Right renal pelvis (tissue), 4 donors: ENCODE data around the gene KCNJ14. TPM values are rescaled to one million over a fixed set of nuclear protein-coding genes. Genes with fewer than 3 reads are reported as not detected.

Experiments
- DNase-seq, 4 donors: peaks; one replicate each; pipeline ENCODE4 v3.0.0-alpha.2; 2013; ENCODE audit warnings: low read depth in 4 of 4, low spot score in 3 of 4, missing footprints in 1 of 4
- polyA plus RNA-seq, 4 donors: library from polyadenylated mRNA; unstranded; fragments of 120-200 nt; gene quantifications; one replicate each; pipeline ENCODE4 v1.2.1, GENCODE V29; 2013; ENCODE audit not compliant: insufficient read length in 4 of 4

The KCNJ14 gene
- polyA plus RNA-seq, 4 donors: 0.60 to 0.77 (median 0.68) TPM

- peak; percentile 60 to 87 (median 77) for DNase-seq
These were observed 46.3 kb downstream of the KCNJ14 start for GRCh38 chr19:48501494-48502349.

DNA sequence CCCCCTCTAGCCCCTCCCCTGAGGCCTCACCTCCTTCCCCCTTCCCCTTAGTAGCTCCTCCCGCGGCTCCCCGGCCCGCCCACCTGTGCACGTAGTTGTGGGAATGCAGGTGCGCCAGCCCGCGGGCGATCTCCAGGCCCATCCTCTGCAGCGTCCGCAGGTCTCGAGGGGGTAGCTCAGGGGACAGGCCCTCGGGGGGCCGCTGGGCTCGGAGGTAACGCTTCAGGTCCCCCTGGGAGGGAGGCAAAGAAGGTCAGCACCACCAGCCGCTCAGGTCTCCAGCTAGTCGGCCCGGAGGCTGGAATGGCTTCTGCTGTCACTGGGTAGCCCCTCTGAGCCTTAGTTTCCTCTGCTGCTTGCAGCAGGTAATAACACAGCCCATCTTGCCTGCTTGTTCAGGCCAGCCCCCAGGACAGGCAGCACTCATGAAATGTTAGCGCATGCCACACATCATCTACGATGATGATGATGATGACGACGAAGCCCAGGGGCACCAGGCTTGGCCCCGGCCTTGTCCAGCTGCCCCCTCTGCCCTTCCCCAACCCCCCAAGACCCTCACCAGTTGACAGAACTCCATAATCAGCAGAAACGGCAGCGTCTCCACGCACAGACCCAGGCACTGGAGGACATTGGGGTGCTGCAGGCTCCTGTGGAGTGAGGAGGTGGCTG, 47.1 kb downstream of the KCNJ14 start:
- no peak for DNase-seq

- no peak for DNase-seq
These were observed 50.9 kb downstream of the KCNJ14 start for GRCh38 chr19:48506138-48506733.

DNA sequence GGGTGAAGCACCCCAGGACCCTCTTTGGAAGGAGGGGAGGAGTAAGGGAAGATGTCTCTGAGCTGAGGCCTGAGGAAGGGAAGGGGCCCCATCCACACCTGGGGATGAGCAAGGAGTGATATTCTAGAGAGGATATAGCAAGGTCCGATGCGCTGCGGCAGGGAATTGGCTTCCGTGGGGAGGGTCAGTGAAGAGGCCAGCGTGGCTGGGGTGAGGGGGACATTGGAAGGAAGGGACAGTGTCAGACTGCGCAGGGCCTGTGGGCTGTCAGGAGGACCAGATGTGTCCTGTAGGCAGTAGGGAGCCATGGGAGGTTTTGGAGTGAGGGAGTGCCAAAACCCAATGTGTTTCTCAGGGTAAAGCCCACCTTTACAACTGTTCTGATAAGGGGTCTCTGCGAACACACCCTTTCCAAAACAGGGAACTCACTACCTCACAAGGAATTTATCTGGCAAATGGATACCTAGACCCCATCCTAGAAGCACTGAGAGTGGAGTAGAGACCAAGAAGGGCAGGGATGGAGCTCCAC, 52.6 kb downstream of the KCNJ14 start:
- DNase-seq: no peak

DNA sequence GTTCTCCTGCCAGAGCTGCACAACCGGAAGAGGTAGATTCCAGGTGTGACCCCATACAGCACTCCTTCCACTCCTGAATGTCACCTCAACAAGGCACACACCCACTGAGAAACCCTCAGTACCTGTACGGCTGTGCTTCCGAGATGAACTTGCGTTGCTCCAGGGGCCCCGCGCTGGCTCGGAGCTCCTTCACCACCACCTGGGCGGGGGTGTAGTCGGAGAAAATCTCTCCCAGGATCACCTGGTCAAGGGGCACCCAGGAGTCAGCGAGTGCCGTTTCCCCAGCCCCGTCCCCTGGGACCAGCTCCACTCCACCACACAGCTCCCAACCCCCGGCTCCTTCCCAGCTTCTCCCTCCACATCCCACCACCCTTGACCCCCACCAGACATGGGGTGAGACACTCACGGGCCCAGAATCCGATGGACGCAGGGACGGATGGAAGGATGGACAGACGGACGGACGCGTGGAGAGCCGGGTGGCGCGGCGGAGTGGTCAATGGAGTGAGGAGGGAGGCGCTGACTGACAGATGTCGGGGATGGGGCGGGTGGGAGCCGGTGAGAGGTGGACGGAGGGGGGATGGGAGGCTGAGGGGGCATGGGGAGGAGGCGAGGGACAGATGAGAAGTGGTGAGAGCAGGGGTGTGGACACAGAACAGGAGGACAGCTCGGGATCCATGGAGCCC, 53.5 kb downstream of the KCNJ14 start:
- no peak for DNase-seq

DNA sequence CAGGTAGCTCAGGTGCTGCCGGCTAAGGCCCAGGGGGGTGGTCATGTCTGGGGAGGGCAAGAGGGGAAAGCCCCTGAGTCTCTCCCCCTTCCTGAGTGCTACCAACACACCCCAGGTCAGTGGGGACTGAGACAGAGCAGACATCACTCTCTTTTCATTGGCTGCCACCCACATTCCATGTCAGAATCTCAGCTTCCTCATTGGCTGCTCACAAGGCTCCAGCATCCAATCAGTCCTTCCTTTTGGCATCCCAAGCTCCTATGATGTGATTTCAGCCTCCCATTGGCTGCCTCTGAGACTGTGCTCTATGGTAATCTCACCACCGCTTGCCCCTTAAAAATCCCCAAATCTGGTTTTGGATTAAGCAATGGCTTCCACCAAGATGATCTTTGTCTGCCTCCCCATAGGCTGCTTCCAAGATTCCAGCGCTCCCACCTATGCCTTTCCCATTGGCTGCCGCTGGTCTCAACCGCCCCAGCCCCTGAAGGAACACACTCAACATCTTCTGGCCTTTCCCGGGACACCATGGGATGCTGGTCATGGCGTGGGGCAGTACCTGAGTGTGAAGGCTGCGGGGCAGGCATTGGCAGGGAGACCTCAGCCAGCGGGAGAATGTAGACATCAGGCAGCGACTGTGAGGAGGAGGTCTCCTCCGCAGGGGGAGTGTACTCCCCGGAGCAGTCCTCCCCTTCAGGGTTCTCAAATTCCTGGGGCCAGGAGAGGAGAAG, 54.3 kb downstream of the KCNJ14 start:
- no peak for DNase-seq

GRCh38 chr19:48510421-48511268, 55.3 kb downstream of the KCNJ14 start:
- DNase-seq: no peak

DNA sequence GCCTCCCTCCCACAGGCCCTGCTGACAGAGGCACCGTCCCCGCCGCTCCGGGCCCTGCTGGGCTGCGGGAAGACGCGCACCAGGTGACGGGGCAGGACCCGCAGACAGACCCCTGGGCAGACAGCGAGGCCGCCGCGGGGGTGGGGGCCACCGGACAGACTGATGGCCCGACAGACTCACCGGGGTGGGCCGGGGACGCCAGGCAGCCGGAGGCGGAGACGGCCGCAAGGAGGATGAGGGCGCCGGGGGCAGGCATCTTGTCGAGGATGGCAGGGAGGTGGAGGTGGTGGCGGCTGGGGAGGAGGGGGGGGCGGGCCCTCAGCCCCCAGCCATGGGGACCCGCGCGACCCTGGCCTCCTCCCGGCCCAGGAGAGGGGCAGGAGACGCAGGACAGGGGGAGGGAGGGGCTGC, 56.0 kb downstream of the KCNJ14 start:
- DNase-seq: no peak

GRCh38 chr19:48511800-48512503, 56.6 kb downstream of the KCNJ14 start, which contains the start of gene LMTK3:
TSS of gene LMTK3 (minus strand) at chr19:48511835. CDS start at chr19:48511576, 259 bp downstream.
- no peak for DNase-seq

DNA sequence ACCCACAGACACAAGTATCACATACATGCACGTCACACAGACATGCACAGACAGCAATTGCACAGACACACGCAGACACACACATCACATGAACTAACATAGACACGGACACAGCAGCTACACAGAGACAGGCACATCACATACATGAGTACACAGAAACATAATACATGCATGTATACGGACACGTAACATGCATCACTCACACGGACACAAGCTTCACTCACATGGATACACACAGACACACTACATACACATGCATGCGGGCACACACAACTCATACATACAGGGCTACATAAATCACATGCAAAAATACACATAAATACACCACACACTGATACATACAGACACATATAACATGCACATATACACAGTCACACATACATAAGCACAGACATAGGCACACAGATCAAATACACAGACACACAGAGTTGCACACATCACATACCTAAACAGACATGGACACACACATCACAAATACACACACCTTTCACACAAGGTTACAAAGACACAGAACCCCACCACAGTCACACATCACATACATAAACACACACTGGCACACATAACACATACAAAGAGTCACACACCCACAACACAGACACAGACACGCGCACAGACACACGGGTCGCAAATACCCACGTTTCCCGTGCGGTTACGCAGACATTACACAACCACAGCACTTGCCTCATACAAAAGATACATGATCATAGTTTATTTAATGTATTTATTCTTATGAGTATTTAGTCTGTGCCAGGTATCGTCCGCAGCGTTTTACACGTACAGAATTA, 57.3 kb downstream of the KCNJ14 start:
- DNase-seq: no peak

DNA sequence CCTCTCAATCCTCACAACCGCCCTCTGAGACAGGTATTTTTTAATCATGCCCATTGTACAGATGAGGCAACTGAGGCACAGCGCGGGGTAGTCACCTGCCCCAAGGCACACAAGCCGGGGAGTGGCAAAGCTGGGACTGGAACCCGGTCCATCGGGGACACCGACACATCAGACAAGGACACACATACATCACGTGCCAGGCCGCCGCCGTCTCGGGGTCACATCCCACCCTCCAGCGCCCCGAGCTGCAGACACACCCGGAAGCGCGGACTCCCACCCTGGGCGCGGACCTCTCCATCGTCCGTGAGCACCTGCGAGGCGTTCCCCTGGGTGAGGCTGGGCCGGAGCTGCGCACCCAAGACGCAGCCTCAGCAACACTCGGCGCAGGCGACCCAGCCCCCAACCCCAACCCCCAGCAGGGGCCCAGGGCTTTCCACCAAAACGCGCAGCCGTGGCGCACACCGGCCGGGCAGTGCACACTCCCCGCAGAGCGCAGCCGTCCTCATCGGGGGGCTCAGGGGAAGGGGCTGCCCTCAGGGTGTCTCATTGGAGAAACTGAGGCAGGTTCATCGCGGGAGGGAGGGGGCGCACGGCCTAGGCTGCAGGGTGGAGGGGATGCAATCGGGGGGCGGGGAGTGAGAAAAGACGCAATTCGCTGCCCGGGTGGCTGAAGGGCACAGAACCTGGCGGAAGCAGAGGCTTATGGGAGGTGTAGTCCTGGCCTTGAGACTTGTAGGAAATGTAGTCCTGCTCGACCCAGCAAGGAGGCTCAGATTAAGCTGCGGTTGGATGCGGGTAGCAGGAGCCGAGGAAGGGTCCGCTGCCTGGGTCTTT, 58.1 kb downstream of the KCNJ14 start:
- peak in 1 of 4 donors; percentile 54 for DNase-seq

DNA sequence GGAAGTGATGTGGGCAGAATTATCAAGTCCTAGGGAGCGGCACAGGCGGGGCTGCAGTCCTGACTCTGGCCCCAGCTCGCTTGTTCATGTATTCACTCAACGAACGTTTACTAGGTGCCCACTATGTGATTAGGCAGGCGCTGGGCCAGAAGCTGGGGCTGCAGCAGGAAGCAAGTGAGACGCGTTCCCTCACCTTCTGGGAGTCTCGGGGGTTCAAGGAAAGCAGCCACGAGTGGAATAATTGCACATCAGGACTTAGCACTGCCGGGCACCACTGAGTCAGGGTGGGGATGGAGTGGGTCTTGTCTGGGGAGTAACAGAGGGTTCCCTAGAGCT, 58.7 kb downstream of the KCNJ14 start:
- DNase-seq: no peak

DNA sequence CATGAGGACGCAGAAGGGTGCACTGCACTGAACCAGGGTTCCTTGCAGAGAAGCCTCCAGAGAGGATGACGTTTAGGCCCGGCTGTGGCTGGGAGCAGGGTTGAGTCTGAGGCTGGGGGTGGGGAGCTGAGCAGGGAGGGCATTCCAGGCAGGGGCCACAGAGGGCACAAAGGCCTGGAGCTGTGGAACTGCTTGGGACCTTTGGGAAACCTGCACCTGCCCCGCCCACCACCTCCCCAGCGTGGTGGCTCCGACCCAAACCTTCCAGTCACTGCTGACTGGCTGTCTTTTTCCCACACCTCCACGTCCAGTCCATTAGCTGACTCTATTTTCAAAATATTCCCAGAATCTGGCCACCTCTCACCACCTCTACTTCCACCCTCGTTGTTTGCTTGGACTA, 61.2 kb downstream of the KCNJ14 start:
- DNase-seq: no peak
